A673 (cell line): ENCODE results near the gene SEC31B. TPM values are rescaled to one million over a fixed set of nuclear protein-coding genes. Genes with fewer than 3 reads are reported as not detected.

Experiments used
- BruUV-seq: library from RNA; stranded (reverse); fragments of 400-500 nt; replicated peaks from 2 replicates; lab custom pipeline; 2021; lab: Mats Ljungman, UMichigan
- CTCF ChIA-PET: fragments of 300-600 bp; sonication (Branson Sonifier 250); formaldehyde crosslinking; loops from one replicate; lab custom pipeline; 2022; ENCODE audit warnings: antibody characterized with exemption; lab: Charles Lee
- POLR2A ChIA-PET: fragments of 300-600 bp; sonication (Branson Sonifier 250); formaldehyde crosslinking; loops from one replicate; lab custom pipeline; 2022; ENCODE audit warnings: antibody characterized with exemption; ENCODE audit not compliant: low non-redundant PET; lab: Charles Lee
- DNase-seq: peaks from one replicate; pipeline ENCODE4 v3.0.0-alpha.2; 2015; ENCODE audit warnings: low spot score
- H3K27ac ChIP-seq: fragments of 200-600 bp; sonication (generic); 2 replicates; pipeline ENCODE4 v1.5.1; 2016; ENCODE audit warnings: mixed run types, low read depth, mild to moderate bottlenecking, mixed read lengths, antibody characterized with exemption, low read length; ENCODE audit not compliant: poor library complexity, severe bottlenecking
- H3K27me3 ChIP-seq: fragments of 200-600 bp; sonication (generic); replicated peaks from 2 replicates; pipeline ENCODE4 v1.6.1; 2017; ENCODE audit warnings: mixed run types, low read depth, mild to moderate bottlenecking, mixed read lengths, antibody characterized with exemption, low read length; ENCODE audit not compliant: insufficient read depth, poor library complexity
- H3K36me3 ChIP-seq: fragments of 200-600 bp; sonication (generic); 2 replicates; pipeline ENCODE4 v1.6.1; 2016; ENCODE audit warnings: mixed run types, mild to moderate bottlenecking, mixed read lengths, antibody characterized with exemption, low read length; ENCODE audit not compliant: insufficient read depth, poor library complexity, severe bottlenecking
- H3K4me1 ChIP-seq: fragments of 200-600 bp; sonication (generic); 2 replicates; pipeline ENCODE4 v1.6.1; 2017; ENCODE audit warnings: mixed run types, mild to moderate bottlenecking, mixed read lengths, antibody characterized with exemption, low read length; ENCODE audit not compliant: insufficient read depth, poor library complexity, severe bottlenecking
- H3K4me3 ChIP-seq: fragments of 200-600 bp; sonication (generic); 2 replicates; pipeline ENCODE4 v1.5.1; 2016; ENCODE audit warnings: low read depth, mixed run types, mild to moderate bottlenecking, mixed read lengths, low read length; ENCODE audit not compliant: poor library complexity, severe bottlenecking
- H3K9me3 ChIP-seq: fragments of 200-600 bp; sonication (generic); 2 replicates; pipeline ENCODE4 v1.6.1; 2016; ENCODE audit warnings: mixed run types, low read depth, mild to moderate bottlenecking, mixed read lengths, antibody characterized with exemption, low read length; ENCODE audit not compliant: poor library complexity, severe bottlenecking
- EZH2 ChIP-seq: fragments of 200-600 bp; sonication (generic); IDR thresholded peaks from 2 replicates; pipeline ENCODE4 v1.6.1; 2017; ENCODE audit warnings: borderline replicate concordance, low read depth, mild to moderate bottlenecking, mixed read lengths, antibody characterized with exemption, low read length; ENCODE audit not compliant: poor library complexity, severe bottlenecking
- intact Hi-C: fragments of 100-400 bp; cut with micrococcal nuclease; formaldehyde crosslinking; loops from one replicate; pipeline ENCODE4 v1.10.0; 2022; ENCODE audit not compliant: unreplicated experiment
- total RNA-seq: library from RNA; stranded (reverse); gene quantifications from 2 replicates; pipeline ENCODE4 v1.2.3, GENCODE V29; 2021
- TF ChIP-seq, protein P1 (sequence below): fragments of 300-800, 200-600 bp; sonication (generic); conservative IDR thresholded peaks from 2 replicates; pipeline ENCODE4 v1.5.1; 2017; ENCODE audit warnings: low read depth, mild to moderate bottlenecking, antibody characterized with exemption, low read length, moderate library complexity, mixed read lengths

The SEC31B gene
- total RNA-seq, 1 experiment from 2014 or later, result 3.8 TPM

DNA sequence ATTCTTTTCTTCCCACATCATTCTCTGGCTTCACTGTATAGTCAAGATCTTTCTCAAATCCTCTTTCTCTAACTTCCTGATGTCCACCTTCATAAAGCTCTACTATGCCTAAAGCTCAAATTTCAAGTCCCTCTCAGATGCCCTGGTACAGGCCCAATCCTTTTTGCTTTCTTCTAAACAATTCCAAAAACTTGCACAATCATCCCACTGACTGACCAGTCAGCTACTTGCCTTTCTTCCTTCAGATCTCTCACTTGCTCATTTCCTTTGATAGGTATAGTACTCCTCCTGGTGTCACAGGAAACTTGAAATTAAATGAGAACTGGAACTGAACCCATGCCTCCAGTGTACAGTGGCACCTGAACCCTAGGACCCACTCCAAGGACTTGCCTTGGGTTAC, 18.2 kb downstream of the SEC31B start:
- Histone ChIP-seq H3K4me1 (no peaks in the 10 kb centered on the region), H3K36me3 (no peaks in the 10 kb centered on the region), H3K4me3 (no peak overlapping the region), H3K27ac (no peak overlapping the region), H3K9me3 (no peaks in the 10 kb centered on the region), H3K27me3 (no peaks in the 10 kb centered on the region)
- DNase-seq, result no peak
- BruUV-seq, result no TSS peak
- POLR2A ChIA-PET, result no interaction called here
- intact Hi-C loops, result loop anchor here (10.0 kb wide), 1 partner anchor 197 kb away; no protein-coding TSS in a partner anchor
- CTCF ChIA-PET, result no interaction called here
- TF ChIP-seq, protein P1, sequence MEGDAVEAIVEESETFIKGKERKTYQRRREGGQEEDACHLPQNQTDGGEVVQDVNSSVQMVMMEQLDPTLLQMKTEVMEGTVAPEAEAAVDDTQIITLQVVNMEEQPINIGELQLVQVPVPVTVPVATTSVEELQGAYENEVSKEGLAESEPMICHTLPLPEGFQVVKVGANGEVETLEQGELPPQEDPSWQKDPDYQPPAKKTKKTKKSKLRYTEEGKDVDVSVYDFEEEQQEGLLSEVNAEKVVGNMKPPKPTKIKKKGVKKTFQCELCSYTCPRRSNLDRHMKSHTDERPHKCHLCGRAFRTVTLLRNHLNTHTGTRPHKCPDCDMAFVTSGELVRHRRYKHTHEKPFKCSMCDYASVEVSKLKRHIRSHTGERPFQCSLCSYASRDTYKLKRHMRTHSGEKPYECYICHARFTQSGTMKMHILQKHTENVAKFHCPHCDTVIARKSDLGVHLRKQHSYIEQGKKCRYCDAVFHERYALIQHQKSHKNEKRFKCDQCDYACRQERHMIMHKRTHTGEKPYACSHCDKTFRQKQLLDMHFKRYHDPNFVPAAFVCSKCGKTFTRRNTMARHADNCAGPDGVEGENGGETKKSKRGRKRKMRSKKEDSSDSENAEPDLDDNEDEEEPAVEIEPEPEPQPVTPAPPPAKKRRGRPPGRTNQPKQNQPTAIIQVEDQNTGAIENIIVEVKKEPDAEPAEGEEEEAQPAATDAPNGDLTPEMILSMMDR, result no peak
- no peak for TF ChIP-seq EZH2

DNA sequence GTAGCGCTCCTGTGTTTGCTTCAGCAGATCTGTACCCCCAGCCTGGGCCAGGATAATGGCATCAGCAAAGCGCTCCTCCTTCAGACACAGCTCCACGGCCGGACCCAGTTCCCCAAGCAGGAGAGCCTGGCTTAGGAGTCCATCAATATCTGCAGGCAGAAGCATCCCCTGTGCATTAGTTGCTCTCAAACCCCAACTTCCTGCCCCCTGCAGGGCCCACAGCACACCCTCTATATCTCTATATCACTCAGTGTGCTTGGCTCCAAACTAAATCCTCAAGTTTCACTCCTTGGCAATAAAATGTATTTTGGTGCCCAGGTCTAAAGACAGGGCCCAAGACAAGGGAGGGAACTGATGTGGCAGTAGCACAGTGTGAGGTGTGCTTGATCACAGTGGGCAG, 21.6 kb downstream of the SEC31B start:
- TF ChIP-seq, protein P1, result no peak
- TF ChIP-seq EZH2, result no peak
- Histone ChIP-seq H3K36me3 (no peaks in the 10 kb centered on the region), H3K27me3 (no peaks in the 10 kb centered on the region), H3K4me1 (no peaks in the 10 kb centered on the region), H3K9me3 (no peaks in the 10 kb centered on the region), H3K27ac (no peak overlapping the region), H3K4me3 (no peak overlapping the region)
- intact Hi-C loops, result no loop called here
- no peak for DNase-seq
- POLR2A ChIA-PET, result interaction anchor here (0.6 kb wide), 1 partner anchor 273 kb away, joined by 3 read pairs; no protein-coding TSS in a partner anchor
- BruUV-seq, result no TSS peak
- CTCF ChIA-PET, result no interaction called here

DNA sequence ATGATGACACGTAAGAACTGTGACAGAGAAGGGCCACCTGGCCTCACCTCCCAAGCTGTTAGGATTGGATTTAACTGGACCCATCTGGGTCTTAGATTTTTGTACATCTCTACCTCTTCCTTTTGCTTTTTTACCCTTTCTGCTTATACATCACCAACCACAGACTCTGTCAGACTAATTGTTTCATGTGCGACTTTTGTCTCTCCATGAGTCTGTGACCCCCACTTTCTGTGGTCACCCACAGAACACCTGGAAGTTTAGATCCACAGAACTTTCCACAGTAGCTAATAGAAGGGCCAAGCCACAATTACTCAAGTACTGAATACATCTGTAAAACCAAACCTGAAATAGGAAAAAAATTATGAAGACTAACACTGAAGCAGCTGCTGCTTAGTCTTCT, 23.1 kb downstream of the SEC31B start:
- Histone ChIP-seq H3K9me3 (no peaks in the 10 kb centered on the region), H3K27ac (no peak overlapping the region), H3K4me3 (no peak overlapping the region), H3K27me3 (no peaks in the 10 kb centered on the region), H3K4me1 (no peaks in the 10 kb centered on the region), H3K36me3 (no peaks in the 10 kb centered on the region)
- TF ChIP-seq, protein P1, result no peak
- TF ChIP-seq EZH2, result no peak
- no TSS peak for BruUV-seq
- intact Hi-C loops, result no loop called here
- no peak for DNase-seq
- POLR2A ChIA-PET, result no interaction called here
- CTCF ChIA-PET, result no interaction called here
